Subcutaneous adipose tissue (tissue), 4 donors: ENCODE measurements around the gene PLXDC1. TPM values are rescaled to one million over a fixed set of nuclear protein-coding genes. Genes with fewer than 3 reads are reported as not detected.

Experiments used
- CTCF ChIP-seq: fragments of 450-650 bp; IDR thresholded peaks from one replicate; pipeline ENCODE4 v1.5.1; 2016; ENCODE audit warnings: low read depth, mild to moderate bottlenecking, control low read depth, antibody characterized with exemption, moderate library complexity
- total RNA-seq, 4 donors: library from RNA; depleted of rRNA; stranded (reverse); fragments of >200 nt; gene quantifications; one replicate each; pipeline ENCODE4 v1.1.0, GENCODE V29; 2016

The PLXDC1 gene
- total RNA-seq, 4 donors from 2014 or later, result 1.7 to 13.3 (median 5.6) TPM

- no peak for TF ChIP-seq CTCF
Observed at GRCh38 chr17:39131616-39132015, 19.8 kb downstream of the PLXDC1 start.

- no peak for TF ChIP-seq CTCF
Observed at GRCh38 chr17:39130205-39130604, 21.2 kb downstream of the PLXDC1 start.

GRCh38 chr17:39126436-39126835 lies 25.0 kb downstream of the PLXDC1 start:
- no peak for TF ChIP-seq CTCF

- TF ChIP-seq CTCF, result no peak
Observed at GRCh38 chr17:39125143-39125875, 26.1 kb downstream of the PLXDC1 start.

- no peak for TF ChIP-seq CTCF
Observed at GRCh38 chr17:39123627-39124026, 27.8 kb downstream of the PLXDC1 start.

- TF ChIP-seq CTCF, result no peak
Observed at GRCh38 chr17:39122991-39123390, 28.4 kb downstream of the PLXDC1 start.

GRCh38 chr17:39118674-39119419 lies 32.6 kb downstream of the PLXDC1 start:
- no peak for TF ChIP-seq CTCF
